KOPT-K1 (cell line): ENCODE results near the gene TERB2.
"Not testable (repeated sequence)": the region's sequence is repeated elsewhere in the genome, so short reads cannot be mapped to it uniquely, and the experiment has no call there.

ENCODE experiments used
- H3K27ac ChIP-seq: fragments of 200-600 bp; sonication (generic); 2 replicates; pipeline ENCODE4 v1.5.1; 2016; ENCODE audit warnings: antibody characterized with exemption, mild to moderate bottlenecking, low read depth, low read length; ENCODE audit not compliant: poor library complexity, severe bottlenecking
- H3K36me3 ChIP-seq: fragments of 200-600 bp; sonication (generic); 2 replicates; pipeline ENCODE4 v1.5.1; 2017; ENCODE audit warnings: antibody characterized with exemption, mild to moderate bottlenecking, low read length, moderate library complexity; ENCODE audit not compliant: insufficient read depth
- H3K9me3 ChIP-seq: fragments of 200-600 bp; sonication (generic); 2 replicates; pipeline ENCODE4 v1.5.1; 2017; ENCODE audit warnings: antibody characterized with exemption, low read length, mild to moderate bottlenecking; ENCODE audit not compliant: insufficient read depth, poor library complexity, severe bottlenecking

The TERB2 gene

DNA sequence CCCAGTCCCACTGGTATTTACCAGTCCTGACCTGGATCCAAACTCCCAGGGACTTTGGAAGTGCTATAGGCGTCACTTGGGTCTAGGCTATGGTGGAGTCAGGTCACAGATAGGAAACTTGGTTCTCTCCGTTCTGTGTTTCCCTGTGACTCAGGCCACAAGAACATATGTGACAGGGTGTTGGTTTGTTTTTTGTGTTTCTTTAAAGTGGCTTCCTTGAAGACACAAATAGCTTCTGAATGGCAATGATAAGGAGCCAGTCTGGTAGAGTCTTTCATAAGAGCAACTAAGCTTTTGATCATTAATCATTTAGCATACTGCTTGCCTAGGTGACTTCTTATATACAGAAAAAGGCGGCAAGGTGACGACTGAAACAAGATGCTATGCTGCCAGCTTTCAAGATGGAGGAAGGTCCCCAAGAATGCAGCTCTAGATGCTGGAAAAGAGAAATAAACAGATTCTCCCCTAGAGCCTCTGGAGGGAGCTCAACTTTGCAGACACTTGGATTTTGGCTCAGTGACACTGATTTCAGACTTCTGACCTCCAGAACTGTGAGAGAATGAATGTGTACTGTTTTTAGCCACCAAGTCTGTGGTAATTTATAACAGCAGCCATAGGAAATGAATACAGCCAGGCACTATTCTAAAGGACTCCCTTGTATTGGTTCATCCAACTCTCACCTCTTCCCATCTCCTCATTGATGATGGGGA, 30.0 kb downstream of the TERB2 start:
- not testable (repeated sequence) for H3K27ac ChIP-seq, H3K36me3 ChIP-seq, H3K9me3 ChIP-seq

DNA sequence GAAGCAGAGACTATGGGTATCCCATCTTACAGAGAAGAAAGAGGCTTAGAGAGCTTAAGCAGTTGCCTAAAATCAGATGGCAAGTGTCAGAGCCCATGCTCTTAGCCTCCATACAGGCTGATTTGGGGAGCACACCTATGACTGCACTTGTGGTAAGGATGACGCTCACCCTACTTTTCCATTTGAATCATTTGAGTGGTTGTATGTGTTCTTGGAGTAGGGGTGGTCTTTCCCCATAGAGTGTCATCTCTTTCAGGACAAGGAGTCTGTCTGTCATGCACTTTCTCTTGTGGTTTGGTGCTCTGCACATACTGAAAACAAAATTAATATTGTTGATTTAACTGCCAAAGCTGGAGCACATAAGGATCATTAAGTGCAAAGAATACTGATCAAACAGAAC, 31.2 kb downstream of the TERB2 start:
- H3K27ac ChIP-seq, H3K9me3 ChIP-seq, H3K36me3 ChIP-seq: not testable (repeated sequence)

GRCh38 chr15:44988184-44988869, 31.8 kb downstream of the TERB2 start:
- not testable (repeated sequence) for H3K27ac ChIP-seq

DNA sequence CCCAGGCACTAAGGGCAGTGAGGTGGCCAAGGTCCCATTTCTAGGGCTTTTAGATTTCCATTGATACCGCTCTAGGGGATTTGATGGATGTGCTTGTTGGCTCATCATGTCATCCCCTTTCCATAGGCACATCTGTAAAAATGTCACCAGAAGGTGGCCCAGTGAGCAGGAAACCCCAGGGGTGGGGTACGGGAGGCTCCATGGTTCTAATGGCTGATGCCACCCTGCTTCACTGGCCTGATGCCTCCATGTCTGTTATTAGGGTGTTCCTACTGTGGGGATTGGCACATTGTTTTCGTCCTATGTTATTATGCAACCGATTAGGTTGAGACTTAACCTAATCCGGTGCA, 32.4 kb downstream of the TERB2 start:
- not testable (repeated sequence) for H3K36me3 ChIP-seq, H3K9me3 ChIP-seq, H3K27ac ChIP-seq

More at GRCh38 chr15:44988184-44988869, 31.8 kb downstream of the TERB2 start:
- H3K36me3 ChIP-seq, H3K9me3 ChIP-seq: not testable (repeated sequence)

DNA sequence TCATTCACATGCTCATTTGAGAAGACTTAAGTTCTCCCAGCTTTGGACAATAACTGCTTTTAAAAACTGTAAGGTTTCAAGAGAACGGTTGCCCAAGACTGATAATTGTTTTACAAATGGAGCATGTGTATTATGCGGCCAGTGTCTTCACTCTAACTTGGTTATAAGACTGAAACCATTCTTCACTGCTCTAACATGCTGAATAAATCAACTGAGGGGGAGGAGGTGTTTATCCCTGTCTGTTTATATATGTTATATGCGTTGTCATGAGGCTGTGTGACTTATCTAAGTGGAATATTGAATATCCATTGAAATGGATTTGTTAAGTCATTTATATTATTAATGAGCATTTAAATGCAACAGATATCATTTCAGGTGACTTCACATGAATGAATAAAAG, 41.1 kb downstream of the TERB2 start:
- not testable (repeated sequence) for H3K27ac ChIP-seq, H3K36me3 ChIP-seq, H3K9me3 ChIP-seq

DNA sequence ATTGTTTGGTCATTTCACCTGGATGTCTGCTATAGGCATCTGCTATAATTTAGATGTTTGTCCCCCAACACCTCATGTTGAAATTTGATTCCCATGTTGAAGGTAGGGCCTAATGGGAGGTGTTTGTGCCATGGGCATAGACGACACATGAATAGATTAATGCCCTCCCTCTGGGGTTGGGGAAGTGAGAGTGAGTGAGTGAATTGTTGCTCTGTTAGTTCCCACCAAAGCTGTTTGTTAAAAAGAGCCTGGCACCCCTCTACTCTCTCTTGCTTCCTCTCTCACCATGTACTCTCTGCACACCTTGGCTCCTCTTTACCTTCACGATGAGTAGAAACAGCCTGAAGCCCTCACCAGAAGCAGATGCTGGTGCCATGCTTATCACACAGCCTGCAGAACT, 42.6 kb downstream of the TERB2 start:
- H3K27ac ChIP-seq, result no peak overlapping the region

GRCh38 chr15:45001180-45001579, 44.7 kb downstream of the TERB2 start:
- H3K36me3 ChIP-seq, H3K27ac ChIP-seq, H3K9me3 ChIP-seq: not testable (repeated sequence)

More for the DNA sequence above, 42.6 kb downstream of the TERB2 start:
- H3K9me3 ChIP-seq, result no peaks in the 10 kb centered on the region
- H3K36me3 ChIP-seq, result no peaks in the 10 kb centered on the region

DNA sequence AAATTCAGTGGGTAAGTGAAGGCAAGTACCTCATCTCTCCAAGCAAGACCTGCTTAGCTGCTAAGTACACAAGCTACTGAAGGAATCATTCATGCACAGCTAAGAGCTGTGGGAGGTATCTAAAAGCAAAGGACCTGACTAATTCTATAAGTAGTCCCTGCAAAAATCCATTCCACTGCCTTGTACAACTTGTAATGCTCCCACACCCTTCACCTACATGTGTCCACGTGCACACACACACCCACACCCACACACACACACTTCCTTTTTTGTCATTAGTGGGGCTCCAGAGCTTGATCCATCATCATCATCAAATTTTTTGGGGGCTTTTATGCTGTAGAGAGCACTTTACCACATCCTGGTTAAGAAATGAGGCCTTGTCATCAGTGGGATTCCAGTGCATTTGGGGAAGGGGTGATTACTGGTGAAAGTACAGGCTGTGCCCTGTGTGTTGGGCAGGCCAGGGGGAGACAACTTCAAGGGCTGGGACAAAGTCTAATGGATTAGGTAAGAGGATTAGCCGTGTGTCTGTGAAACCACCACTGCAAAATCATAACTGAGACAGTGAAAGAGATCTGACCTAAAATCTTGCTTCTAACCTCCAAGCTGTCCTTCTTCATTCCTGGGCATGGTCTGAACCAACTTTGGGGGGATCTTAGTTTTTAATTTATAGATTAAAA, 47.4 kb downstream of the TERB2 start:
- H3K9me3 ChIP-seq, result peaks cover 15% of the 10 kb centered on the region
- not testable (repeated sequence) for H3K36me3 ChIP-seq, H3K27ac ChIP-seq

DNA sequence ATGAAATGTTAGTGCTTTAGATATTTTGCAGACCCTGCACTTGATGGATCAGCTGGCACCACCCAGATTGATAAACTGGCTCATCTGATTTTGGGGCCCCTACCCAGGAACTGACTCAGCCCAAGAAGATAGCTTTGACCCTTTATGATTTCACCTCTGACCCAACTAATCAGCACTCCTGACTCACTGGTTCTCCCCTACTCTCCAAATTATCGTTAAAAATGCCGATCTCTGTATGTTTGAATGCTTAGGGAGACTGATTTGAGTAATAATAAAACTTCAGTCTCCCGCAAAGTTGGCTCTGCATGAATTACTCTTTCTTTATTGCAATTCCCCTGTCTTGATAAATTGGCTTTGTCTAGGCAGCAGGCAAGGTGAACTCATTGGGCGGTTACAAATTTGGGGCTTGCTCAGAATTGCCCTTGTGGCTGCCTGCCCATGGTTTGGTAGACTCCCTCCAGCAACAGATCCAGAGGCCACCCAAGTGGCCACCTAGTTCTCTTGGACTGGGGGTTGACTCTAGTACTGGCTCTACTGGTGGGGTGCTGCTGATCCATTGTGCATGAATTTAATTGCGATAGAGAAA, 48.2 kb downstream of the TERB2 start:
- not testable (repeated sequence) for H3K27ac ChIP-seq, H3K36me3 ChIP-seq
- peaks cover 15% of the 10 kb centered on the region for H3K9me3 ChIP-seq

DNA sequence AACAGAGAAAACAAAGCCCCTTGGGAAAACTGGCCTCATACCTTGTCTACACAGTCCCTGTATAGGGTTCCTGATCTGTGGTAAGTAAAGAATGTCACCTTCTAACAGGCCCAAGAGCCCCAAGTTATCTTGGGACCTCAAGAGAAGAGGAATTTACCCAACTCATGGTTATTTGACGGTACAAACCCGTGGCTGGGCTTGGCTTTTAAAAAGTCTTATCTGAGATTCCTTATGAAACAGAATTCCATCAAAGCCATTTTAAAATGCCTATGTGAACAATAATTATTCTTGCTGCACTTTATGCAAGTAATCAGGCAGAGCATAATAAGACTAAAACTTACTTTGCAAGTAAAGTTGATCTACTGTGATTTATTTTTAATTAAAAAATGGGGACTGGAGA, 52.6 kb downstream of the TERB2 start:
- Histone ChIP-seq H3K36me3 (no peaks in the 10 kb centered on the region), H3K9me3 (peaks cover 15% of the 10 kb centered on the region), H3K27ac (no peak overlapping the region)

- not testable (repeated sequence) for H3K9me3 ChIP-seq
Observed at GRCh38 chr15:45015114-45015513, 58.6 kb downstream of the TERB2 start.

DNA sequence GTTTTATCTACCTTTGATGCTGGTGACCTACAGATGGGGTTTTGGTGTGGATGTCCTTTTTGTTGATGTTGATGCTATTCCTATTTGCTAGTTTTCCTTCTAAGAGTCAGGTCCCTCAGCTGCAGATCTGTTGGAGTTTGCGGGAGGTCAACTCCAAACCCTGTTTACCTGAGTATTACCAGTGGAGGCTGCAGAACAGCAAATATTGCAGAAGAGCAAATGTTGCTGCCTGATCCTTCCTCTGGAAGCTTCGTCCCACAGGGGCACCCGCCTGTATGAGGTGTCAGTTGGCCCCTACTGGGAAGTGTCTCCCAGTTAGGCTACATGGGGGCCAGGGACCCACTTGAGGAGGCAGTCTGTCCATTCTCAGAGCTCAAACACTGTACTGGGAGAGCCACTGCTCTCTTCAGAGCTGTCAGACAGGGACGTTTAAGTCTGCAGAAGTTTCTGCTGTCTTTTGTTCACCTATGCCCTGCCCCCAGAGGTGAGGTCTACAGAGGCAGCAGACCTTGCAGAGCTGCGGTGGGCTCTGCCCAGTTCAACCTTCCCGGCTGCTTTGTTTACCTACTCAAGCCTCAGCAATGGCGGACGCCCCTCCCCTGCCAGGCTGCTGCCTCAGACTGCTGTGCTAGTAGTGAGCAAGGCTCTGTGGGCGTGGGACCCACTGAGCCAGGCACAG, 63.9 kb downstream of the TERB2 start:
- H3K27ac ChIP-seq, H3K36me3 ChIP-seq, H3K9me3 ChIP-seq: not testable (repeated sequence)

More at GRCh38 chr15:45015114-45015513, 58.6 kb downstream of the TERB2 start:
- H3K36me3 ChIP-seq, H3K27ac ChIP-seq: not testable (repeated sequence)

DNA sequence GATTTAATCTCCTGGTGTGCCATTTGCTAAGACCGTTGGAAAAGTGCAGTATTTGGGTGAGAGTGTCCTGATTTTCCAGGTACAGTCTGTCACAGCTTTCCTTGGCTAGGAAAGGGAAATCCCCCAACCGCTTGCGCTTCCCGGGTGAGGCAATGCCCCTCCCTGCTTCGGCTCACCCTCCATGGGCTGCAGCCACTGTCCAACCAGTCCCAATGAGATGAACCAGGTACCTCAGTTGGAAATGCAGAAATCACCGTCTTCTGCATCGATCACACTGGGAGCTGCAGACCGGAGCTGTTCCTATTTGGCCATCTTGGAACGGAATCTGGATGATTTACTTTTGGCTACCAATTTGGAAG, 64.4 kb downstream of the TERB2 start:
- not testable (repeated sequence) for H3K36me3 ChIP-seq, H3K9me3 ChIP-seq, H3K27ac ChIP-seq

DNA sequence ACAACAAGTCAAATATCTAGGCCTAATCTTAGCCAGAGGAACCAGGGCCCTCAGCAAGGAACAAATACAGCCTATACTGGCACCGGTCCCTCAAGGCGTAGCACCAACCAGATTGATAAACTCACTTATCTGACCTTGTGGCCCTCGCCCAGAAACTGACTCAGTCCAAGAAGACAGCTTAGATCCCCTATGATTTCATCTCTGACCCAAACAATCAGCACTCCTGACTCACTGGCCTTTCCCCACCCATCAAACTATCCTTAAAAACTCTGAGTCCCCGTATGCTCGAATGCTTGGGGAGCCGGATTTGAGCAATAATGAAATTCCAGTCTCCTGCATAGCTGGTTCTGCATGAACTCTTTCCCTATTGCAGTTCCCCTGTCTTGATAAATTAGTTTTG, 64.9 kb downstream of the TERB2 start:
- H3K36me3 ChIP-seq, result no peaks in the 10 kb centered on the region
- H3K27ac ChIP-seq, result no peak overlapping the region
- no peaks in the 10 kb centered on the region for H3K9me3 ChIP-seq
